Medulla oblongata (tissue), 1 donor: ENCODE data around the gene ASTN2.

ENCODE experiments used
- DNase-seq: peaks from one replicate; pipeline ENCODE4 v3.0.0-alpha.2; 2015; ENCODE audit errors: extremely low spot score

ASTN2 gene

GRCh38 chr9:117014061-117014460 is 400.8 kb downstream of the ASTN2 start:
- no peak for DNase-seq

DNA sequence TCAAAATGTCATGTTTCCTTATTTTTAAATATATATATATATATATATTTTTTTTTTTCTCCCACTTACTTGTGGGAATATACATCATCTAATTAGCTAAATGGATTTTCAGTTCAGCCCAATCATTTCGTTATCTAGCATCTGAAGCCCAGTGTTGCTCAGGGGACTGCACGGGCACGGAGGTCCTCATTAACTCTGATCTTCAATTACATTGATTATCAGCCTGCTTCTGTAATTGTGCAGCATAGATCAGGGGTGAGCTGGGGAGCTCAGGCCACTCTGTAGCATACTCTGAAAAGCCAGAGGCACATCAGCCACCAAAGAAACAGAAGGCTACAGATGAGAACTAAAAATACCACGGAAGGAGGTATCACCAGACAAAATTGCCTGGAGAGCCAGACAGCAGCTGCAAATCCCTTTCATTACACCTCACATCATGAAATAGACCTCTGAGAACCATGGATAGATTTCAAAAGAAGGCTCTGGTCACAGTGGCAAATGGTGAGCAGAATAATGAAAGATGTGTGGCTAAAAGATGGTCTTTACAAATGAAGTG is 401.3 kb downstream of the ASTN2 start:
- DNase-seq: no peak

GRCh38 chr9:117010061-117010460 is 404.8 kb downstream of the ASTN2 start:
- no peak for DNase-seq

- DNase-seq: no peak
These were observed 406.0 kb downstream of the ASTN2 start for GRCh38 chr9:117008876-117009275.

GRCh38 chr9:117008461-117008860 is 406.4 kb downstream of the ASTN2 start:
- no peak for DNase-seq

- DNase-seq: no peak
These were observed 412.2 kb downstream of the ASTN2 start for GRCh38 chr9:117002686-117003085.

GRCh38 chr9:117000834-117001233 is 414.0 kb downstream of the ASTN2 start:
- no peak for DNase-seq

GRCh38 chr9:117000196-117000723 is 414.6 kb downstream of the ASTN2 start:
- DNase-seq: no peak

DNA sequence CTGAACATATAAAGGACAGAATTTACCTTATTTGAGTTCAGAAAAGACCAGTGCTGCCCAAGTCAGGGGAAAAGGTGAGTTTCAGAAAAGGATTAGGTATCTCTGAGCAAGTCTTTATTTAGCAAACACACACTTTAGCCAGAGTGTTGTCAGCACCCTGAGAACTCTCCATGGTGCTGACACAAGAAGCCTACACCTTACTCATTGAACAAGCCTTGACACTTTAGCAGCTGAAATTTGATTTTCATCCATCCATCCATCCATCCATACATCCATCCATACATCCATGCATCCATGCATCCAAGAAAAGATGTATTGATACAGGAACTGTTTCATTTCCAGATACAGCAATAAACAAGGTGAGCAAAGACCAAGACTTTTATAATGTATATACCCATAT is 416.6 kb downstream of the ASTN2 start:
- no peak for DNase-seq

DNA sequence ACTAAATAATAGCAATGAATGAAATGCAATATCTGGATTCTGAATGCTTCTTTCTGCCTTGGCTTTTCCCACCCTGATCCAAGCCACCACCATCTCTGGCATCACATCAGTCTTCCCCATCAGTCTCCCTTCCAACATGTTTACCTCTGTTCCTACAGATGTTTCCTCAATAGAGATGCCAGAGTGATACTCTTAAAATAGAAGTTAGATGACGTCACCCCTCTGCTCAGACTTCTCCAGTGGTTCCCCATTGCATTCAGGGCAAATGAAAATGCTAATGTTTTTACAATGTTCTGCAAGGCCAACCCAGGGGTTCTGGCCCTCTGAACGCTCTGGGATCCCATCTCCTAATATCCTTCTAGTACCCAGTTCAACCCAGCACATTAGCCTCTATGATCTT is 422.0 kb downstream of the ASTN2 start:
- no peak for DNase-seq

DNA sequence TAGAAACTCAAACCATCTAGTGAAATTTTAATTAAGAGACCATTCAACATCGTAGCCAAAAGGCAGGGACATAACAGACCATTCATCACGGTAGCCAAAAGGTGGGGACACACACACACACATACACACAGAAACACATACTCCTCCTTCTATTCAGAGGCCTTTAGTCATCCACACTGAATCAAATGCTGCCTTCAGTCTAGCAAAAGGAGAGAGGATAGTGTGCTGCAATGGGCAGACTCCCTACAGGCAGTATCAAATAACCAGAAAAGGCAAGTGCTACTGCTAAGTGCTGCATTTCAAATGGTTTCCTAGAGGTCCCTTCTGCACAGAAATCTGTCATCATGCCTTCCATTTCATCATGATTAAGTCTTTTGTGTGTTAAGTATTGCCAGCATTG is 423.8 kb downstream of the ASTN2 start:
- DNase-seq: no peak

GRCh38 chr9:116990592-116990991 is 424.3 kb downstream of the ASTN2 start:
- no peak for DNase-seq

DNA sequence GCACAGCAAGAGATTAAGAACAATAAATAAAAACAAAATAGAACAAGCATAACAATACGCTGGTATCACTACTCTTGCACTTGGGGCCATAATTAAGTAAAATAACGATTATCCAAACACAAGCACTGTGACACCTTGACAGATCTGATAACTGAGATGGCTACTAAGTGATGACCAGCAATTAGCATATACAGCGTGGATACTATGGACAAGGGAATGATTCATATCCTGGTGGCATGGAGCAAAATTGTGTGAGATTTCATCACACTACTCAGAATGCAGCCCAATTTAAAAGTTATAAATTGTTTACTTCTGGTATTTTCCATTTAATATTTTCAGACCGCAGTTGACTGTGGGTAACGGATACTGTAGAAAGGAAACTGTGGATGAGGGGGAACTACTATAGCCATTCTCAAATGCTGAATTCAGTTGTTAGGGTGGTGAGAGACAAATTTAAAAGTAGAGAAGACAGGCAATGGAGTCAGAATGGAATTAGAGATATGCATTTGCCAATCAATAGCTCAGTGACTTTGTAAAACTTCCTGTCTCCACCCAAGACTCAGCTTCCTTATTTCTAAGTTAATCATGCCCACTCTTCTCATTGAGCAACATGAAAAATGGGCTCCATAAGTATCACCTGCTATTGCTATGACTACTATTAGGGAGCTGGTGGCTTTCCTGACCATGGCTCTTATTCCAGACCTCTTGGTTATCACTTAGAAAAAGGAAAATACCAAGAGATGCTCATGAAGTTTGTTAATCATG is 427.0 kb downstream of the ASTN2 start:
- no peak for DNase-seq

GRCh38 chr9:116986015-116986414 is 428.8 kb downstream of the ASTN2 start:
- no peak for DNase-seq

GRCh38 chr9:116985596-116985995 is 429.3 kb downstream of the ASTN2 start:
- no peak for DNase-seq

DNA sequence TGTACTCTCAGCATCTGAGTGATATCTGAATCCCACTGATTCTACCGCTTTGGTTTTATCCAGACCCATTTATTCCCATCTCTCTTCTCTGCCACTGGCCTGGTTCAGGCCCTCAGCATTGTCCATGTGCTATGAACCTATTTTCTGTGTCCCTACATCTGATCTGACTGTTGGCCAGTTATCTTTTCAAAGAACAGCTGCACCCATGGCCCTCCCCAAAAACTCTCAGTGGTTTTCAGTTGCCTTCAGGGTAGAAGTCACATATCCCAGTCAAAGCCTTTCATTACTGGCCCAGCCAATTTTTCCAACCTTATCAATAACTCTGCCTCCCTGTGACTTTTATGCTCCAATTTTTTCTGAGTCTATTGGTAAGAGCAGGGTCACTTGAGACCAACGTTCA is 430.7 kb downstream of the ASTN2 start:
- DNase-seq: no peak

GRCh38 chr9:116980582-116981120 is 434.2 kb downstream of the ASTN2 start:
- no peak for DNase-seq

DNA sequence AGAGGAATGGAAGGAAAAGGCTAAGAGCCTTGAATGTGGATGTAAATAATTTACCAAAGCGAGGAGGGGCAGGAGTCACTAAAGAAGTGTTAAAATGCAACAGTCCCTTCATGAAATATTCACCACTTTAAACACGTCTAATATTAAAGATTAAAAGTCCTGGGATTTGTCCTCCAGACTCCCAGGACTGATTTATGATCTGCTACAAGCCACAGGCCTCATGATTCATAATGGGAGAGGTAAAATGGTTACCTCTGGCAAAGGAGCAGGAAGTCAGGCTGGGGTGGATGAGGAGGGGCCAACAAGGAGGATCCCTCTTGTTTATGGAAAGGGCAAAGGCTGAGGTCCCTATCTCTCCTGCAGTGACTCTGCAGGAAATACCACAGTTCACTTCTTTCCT is 435.4 kb downstream of the ASTN2 start:
- DNase-seq: no peak

DNA sequence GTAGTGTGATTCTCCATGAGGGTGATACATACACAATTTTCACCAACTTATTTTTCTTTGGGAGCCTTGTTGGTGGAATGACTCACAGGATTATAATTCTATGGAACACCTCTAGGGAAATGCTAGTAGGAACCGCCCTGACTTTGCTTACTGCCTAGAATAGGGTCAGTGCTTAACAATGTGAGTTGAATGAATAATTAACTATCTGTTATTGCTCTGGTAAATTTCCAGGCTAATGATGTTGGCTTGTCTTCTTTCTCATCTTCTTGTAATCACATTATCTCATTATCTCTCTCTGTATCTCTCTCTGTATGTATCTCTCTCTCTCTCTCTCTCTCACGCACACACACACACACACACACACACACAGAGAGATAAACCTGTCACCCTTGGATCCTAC is 436.7 kb downstream of the ASTN2 start:
- no peak for DNase-seq

GRCh38 chr9:116975126-116975525 is 439.7 kb downstream of the ASTN2 start:
- DNase-seq: no peak

- DNase-seq: no peak
These were observed 448.7 kb downstream of the ASTN2 start for GRCh38 chr9:116966199-116966598.

DNA sequence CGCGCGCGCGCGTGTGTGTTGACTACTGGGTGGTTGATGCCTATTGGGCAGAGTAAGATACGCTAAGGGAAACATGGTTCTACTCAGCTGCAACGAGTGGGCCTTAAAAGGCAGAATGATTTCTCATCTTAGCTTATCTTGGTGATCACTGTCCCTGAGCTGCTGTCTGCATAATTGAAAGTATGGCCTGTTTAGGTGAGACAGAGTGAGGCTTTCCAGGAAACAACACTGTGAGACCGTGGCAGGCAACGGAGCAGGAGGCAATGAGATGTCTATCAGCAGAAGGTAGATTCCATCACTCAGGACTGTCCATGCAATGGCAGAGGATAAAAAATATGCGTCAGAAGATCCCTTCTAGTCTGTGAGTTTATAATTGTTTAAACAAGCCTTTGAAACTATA is 450.6 kb downstream of the ASTN2 start:
- no peak for DNase-seq

GRCh38 chr9:116959809-116960208 is 455.0 kb downstream of the ASTN2 start:
- DNase-seq: peak; percentile 40
